ENCODE data around the gene SLC38A1.
"Not testable (repeated sequence)": the region's sequence is repeated elsewhere in the genome, so short reads cannot be mapped to it uniquely, and the experiment has no call there.

Gene SLC38A1

DNA sequence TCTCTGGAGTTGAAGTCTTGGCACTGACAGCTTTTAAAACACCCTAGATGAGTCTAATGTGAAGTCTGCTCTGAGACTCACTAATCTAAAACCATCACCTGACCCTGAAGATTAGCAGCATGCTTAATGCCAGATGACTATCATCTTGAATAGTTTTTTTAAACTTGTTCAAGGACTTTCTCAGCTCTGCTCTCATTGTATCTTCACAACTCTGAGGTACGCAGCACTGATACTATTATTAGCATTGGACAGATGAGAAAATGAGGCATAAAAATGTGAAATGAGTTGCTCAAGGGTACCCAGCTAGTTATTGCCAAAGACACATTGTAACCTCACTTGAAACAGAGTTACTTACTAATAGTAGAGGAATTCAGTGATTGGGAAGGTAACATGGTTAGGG, 4.8 kb downstream of the SLC38A1 start:
- DNase-seq (ENCODE audit: low read depth): peak; percentile 90

DNA sequence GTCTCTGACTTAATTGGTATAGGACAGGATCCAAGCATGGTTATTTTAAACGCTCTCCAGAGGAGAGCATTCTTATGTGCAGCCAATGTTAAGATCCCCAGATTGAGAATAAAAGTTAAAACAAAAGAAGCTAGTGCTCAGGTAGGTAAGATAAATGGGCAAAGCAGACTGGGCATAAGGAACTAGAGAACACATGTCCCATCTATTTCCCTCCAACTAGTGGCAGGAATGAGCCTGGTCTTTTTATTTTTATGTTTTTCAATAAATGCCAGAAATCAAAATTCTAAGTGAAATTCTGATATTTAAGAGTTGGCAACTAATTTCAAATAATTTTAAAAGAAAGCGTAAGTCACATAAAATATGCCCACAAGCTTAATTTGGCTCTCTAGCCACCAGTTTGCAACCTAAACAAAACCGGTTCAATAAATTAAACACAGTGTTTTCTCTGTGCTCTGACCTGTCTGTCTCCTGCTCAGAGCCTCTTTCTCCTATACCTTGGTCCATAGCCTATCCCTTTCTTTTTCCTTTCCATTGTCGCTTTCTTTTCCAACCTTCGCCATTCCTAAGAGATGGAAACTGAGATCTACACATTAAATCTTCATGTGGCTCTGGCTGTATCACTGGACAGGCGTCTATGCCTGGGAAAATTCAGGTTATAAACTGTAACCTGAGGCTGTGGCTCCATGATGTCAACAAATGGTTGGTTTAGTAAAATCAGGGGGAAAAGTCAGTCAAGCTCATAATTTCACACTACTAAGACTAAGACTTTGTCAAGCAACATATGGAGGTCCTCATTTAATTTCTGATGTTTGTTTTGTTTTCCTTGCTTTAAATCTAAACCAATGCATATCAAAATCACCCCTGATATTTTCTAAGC, 5.5 kb downstream of the SLC38A1 start:
- no peak for DNase-seq (ENCODE audit: low read depth)

- DNase-seq (ENCODE audit: low read depth): no peak
These were observed 7.2 kb downstream of the SLC38A1 start for GRCh38 chr12:46261646-46262045.

DNA sequence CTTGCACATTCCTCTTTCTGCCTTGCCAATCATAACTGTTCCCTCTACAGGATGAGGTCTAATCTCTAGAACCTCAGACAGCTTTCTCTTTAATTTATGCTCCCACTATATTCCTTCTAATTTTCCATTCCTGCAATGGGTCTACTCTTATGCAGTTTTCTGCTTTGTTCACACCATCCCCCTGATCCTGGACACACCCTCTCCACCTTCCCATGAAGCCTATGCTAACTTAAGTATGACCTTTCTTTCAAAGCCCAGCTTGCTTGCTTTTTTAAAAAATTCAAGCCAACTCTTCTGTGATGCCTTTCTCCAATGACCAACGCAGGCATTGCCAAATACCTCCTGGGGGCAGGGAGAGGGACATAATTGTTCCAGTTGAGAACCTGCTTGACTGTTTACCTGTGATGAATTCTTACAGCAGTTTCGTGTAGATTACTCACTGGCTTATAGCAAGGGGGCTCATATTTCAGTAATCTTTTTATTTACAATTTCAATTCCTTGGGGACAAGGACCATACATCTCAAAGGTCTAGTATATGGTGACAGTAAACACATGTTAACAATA, 7.8 kb downstream of the SLC38A1 start:
- no peak for DNase-seq (ENCODE audit: low read depth)

GRCh38 chr12:46260124-46260912, 8.5 kb downstream of the SLC38A1 start:
- DNase-seq (ENCODE audit: low read depth): peak; percentile 67

DNA sequence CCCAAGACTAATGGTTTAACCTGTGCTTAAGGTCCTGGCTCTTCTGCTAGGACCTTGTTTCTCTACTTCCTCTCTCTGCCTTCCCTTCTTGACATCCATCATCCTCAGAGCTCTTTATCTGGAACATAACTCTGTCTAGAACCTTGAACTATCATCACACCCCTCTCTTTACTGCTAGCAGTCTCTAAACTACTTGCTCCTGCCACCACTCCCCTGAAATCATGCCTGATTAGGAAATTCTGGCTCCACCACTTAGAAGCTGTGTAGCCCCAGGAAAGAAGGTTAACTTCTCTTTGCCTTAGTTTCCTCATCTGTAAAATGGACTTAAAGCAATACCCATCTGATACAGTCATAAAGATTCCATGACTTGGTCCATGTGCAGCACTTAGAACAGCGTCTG, 9.1 kb downstream of the SLC38A1 start:
- DNase-seq (ENCODE audit: low read depth): peak; percentile 42

DNA sequence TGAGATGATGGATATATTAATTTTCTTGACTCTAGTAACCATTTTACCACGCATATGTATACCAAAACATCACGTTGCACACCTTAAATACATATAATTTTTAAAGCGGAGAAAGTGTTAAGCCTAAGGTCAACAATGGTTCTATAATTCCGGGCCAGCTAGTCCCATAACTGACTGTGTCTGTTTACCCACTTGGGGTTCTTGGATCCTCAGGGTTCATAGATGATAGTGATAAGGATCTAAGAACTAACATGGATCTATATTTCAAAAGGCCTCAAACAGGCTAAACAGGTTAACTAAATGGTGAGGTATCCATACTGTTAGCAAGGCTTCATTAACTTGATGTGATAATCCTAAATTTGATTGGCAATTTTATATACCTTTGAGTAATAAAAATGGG, 9.8 kb downstream of the SLC38A1 start:
- DNase-seq (ENCODE audit: low read depth): no peak

DNA sequence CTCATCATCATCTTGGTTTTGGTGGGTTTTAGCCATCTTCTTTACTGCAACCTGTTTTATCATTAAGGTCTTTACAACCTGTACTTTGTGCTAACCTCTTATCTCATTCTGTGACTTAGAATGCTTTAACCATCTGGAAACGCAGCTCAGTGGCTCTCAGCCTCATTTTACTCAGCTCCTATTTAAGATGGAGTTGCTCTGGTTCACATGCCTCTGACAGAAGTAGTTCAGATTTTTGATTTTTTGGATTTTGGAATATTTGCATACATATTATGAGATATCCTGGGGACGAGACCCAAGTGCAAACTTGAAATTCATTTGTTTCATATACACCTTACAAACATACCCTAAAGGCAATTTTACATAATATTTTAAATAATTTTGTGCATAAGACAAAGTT, 10.7 kb downstream of the SLC38A1 start:
- no peak for DNase-seq (ENCODE audit: low read depth)

DNA sequence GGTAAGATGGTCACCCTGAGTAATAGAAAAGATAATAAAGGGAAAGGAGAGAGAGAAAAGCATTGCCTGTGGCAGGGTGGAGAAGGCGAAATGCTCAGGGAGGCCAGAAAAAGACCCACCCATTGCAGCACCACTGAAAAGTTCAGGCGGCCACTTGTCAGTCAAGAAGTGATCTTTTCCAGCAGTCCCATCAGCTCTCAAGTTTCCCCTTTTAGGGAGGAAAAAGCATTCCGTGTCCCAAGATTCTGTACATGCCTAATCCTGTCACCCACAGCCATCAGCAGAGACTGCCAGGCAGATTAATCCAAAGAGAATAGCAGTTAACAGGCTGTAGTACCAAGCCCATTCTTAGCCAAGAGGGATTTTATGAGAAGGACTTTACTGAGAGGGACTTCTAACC, 11.9 kb downstream of the SLC38A1 start:
- DNase-seq (ENCODE audit: low read depth): no peak

DNA sequence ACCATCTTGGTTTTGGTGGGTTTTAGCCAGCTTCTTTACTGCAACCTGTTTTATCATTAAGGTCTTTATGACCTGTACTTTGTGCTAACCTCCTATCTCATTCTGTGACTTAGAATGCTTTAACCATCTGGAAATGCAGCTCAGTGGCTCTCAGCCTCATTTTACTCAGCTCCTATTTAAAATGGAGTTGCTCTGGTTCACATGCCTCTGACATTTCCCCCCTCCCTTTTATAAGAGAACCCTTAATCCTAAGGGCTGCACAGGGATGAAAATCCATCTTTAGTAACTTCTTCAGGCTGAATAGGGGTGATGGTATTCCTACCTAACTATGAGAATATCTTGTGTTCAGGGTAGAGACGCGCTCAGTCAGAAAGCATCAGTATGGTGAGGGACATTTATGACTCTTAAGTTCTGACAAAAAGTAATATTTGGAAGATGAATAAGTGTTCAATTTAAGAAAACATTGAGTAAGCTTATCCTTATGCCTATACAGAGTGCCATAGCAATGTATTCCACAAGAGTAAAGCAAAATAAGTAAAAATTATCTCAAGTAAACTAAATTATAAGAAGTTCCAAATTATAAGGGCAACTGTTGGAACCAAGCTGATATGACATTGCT, 15.2 kb downstream of the SLC38A1 start:
- no peak for DNase-seq (ENCODE audit: low read depth)

GRCh38 chr12:46251994-46252393, 16.8 kb downstream of the SLC38A1 start:
- DNase-seq (ENCODE audit: low read depth): not testable (repeated sequence)

- DNase-seq (ENCODE audit: low read depth): not testable (repeated sequence)
These were observed 18.9 kb downstream of the SLC38A1 start for GRCh38 chr12:46249960-46250359.

- DNase-seq (ENCODE audit: low read depth): no peak
These were observed 22.7 kb downstream of the SLC38A1 start for GRCh38 chr12:46246021-46246700.

GRCh38 chr12:46244997-46245396, 23.8 kb downstream of the SLC38A1 start:
- no peak for DNase-seq (ENCODE audit: low read depth)

DNA sequence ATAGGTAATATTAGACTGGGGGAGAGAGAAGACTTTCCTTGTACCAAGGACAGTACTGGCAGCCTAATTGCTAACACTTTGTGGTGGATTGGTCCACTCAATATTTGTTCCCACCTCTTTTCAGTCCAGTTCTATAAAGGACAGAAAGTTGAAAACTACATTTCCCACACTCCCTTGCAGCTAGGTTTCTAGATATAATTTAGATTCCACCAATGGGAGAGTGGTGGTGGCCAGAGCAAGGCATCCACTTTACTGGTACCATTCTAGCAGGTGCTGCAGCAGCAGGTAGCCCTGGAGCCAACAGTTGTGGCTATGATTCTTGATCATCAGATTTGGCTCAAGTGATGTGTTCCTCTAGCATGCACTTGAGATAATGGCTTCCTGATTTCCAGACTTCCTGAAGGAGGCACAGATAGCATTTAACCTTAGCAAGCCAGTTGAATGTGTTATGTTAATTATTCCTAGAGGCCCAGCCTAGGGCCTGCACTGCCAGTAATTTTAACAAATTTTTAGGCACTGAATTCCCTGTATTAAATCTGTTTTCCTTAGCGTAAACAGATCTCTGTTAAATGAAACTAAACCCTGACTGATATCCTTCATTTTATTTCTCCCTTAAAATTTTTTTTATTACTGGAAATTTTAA, 24.4 kb downstream of the SLC38A1 start:
- DNase-seq (ENCODE audit: low read depth): no peak

- no peak for DNase-seq (ENCODE audit: low read depth)
These were observed 26.3 kb downstream of the SLC38A1 start for GRCh38 chr12:46242569-46242968.

DNA sequence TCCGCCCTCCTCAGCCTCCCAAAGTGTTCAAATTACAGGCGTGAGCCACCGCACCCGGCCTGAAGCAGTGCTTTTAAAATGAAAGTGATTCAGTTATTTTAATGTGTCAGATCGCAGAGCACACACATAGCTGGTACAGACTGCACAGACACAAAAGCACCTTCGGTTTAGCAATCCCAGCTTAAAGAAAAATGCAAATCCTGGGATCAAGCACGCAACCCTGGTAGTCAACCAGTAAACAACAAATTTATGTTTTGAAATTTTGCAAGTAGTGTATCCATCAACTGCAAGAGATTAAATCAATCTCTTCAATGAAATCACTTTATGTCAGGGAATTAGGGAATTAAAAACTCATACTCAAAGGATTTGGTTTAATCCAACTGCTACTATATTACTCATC, 28.4 kb downstream of the SLC38A1 start:
- DNase-seq (ENCODE audit: low read depth): peak; percentile 67

- DNase-seq (ENCODE audit: low read depth): no peak
These were observed 30.0 kb downstream of the SLC38A1 start for GRCh38 chr12:46238821-46239220.

DNA sequence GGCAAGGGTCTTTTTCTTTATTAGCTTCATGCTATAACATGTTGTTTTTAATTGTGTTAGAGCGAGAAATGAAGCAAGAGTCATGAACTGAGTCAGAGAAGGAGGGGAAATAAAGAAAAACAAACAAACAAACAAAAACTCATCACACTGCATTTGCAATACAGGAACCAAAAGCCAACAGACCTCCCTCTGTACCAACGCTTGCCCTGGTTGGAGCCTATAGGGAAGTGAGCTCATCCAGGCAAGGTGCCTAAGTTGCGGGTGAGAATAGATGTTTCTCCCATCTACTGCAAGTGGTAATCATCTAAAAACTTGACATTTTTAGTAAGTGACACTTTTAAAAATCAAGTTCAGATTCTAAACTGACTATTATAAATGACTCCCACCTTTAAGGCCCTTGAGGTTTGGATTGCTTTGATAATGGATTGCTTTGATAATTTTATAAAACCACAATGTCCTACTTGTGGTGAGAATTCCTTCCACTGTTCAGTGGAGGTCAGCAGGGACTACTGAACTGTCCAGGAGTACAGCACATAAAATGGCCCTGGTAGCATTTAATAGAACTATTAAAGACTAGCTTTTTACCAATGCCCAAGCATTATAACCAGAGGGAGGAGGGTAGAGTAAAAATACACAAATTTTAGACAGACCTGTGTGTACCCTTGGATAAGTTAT, 31.3 kb downstream of the SLC38A1 start:
- no peak for DNase-seq (ENCODE audit: low read depth)

DNA sequence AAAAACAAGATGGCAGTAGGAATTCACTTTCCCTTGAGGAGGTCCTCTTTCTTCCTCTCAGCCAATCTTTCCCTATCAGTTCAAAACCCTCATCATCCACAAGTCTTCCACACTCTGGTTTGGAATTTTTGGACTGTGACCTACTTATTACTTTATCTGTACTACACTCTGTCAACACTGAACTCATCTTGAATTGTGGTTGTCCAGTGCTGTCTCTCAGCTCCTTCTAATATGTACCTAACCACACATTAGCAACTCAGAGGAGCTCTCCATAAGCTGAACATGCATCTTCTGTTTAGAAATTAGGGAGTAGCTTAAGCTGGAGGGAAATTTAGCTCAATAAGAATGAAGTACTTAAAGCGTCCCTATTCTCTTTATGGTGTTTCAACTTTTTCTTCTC, 34.8 kb downstream of the SLC38A1 start:
- DNase-seq (ENCODE audit: low read depth): peak; percentile 47

GRCh38 chr12:46233423-46233822, 35.4 kb downstream of the SLC38A1 start:
- DNase-seq (ENCODE audit: low read depth): no peak

Data from amniotic epithelial cell (primary cell).